Medulla oblongata (tissue), 1 donor: ENCODE data around the gene MRPL22.
"Not testable (repeated sequence)": the region's sequence is repeated elsewhere in the genome, so short reads cannot be mapped to it uniquely, and the experiment has no call there.

Source experiments
- DNase-seq: peaks from one replicate; pipeline ENCODE4 v3.0.0-alpha.2; 2015; ENCODE audit errors: extremely low spot score

Gene MRPL22

DNA sequence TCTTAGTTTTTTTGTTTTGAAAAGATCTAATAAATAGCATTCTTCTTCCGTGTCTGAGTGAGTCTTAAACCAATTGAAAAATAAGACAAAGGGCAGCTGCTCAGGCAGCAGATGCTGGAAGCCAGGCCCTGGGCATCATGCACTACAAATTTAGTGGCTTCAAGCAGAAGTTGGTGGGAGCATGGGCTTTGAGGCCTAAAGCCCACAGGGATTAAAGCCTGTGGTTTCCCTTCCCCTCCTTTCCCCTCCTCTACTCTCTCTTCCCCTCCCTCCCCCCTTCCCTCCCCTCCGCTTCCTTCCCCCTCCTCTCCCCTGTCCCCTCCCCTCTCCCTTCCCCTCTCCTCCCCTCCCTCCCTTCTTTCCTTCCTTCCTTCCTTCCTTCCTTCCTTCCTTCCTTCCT lies 52.6 kb downstream of the MRPL22 start:
- no peak for DNase-seq

DNA sequence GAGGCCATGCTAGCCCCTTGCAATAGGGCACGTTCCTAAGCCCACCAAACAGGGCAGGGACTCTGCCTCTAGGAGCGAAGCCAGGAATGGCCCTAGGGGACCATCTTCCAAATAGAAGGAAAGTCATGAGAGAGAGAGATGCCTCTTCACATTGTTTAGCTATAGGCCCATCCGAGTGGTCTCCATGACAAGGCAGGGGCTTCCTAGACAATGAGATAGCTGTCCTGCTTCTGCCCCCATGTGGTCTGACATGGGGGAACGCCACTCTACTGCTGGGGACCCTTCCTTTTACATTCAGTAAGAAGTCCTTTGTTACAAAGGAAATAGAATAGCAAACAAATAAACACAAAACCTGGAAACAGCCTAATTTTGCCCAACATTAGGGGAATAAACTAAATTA lies 54.8 kb downstream of the MRPL22 start:
- no peak for DNase-seq

DNA sequence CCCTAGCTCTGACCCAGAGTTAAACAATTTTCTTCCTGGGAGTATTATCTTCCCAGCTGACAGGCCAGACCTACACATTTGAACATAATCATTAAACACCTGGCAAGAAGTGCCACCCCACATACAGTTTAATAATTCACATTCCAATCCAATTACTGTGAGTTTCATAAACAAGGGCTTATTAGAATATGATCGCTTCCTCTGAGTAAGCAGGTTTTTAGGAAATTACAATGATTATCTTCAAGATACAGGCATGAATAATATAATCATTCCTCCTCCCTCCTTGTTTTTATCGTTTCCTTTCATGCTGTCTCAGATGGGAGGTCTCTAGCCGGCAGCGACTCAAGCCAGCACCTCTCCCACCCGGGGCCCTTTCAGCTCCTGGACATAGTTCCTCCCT lies 56.9 kb downstream of the MRPL22 start:
- DNase-seq: no peak

DNA sequence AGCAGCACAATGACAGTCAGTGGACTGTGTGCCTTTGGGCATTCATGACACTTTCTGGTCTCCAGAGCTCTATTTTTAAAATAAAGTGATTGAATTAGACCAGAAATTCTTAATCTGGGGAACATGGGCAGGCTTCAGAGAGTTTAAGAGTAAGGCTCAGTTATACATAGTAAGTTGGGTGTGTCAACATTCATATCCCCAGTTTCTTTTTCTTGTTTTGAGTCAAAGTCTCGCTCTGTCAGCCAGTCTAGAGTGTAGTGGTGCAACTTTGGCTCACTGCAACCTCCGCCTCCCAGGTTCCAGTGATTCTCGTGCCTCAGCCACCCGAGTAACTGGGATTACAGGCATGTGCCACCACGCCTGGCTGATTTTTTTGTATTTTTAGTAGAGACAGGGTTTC lies 59.0 kb downstream of the MRPL22 start:
- no peak for DNase-seq

DNA sequence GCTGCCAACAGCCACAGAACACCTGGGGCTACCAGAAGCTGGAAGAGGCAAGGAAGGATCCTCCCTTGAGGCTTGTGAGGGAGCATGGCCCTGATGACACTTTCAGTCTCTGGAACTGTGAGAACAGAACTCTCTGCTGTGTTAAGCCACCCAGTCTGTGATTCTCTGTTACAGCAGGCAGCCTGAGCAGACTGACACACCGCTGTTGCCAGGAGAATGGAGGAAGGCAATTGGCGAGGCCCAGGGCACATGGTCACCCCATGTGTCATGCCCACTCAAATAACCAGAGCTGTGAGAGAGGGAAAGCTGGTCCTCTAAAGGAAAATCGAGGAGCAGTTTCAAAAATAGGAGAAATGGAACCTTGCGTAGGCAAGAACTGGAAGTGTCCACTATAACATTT lies 60.6 kb downstream of the MRPL22 start:
- no peak for DNase-seq

DNA sequence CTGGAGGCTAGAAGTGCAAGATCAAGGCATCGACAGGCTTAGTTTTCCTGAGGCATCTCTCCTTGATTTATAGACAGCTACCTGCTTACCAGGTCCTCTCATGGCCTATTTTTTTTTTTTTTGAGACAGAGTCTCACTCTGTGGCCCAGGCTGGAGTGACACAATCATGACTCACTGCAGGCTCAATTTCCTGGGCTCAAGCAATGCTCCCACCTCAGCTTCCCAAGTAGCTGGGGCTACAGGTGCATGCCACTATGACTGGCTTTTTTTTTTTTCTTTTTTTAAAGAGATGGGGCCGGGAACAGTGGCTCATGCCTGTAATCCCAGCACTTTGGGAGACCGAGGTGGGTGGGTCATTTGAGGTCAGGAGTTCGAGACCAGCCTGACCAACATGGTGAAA lies 61.8 kb downstream of the MRPL22 start:
- not testable (repeated sequence) for DNase-seq

DNA sequence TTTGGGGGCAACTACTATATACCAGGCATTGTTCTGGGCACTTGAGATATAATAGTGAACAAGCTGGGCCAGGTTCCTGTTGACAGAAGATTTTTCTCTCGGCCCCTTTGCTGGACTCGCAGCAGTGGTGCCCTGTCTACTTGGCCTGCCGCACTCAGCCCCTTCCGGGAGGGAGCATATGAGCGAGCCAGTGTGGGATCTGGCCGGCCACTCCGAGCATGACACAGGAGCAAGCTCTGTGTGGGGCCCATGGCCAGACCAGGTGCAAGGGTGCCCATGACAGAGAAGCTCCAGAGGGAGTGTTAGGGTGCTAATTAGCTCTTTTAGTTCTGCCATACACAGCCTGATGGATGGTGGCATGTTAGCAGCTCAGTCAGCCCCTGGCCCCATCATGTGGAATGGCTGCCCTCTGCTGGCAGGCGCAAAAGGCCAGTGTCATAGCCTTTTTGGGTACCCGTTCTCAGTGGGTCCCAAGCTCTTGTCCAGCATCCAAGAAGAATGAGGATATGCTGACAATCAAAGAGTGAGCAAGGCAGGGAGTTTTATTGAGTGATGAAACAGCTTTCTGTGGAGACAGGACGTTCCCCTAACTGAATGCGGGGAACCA lies 63.4 kb downstream of the MRPL22 start:
- peak; percentile 21 for DNase-seq

DNA sequence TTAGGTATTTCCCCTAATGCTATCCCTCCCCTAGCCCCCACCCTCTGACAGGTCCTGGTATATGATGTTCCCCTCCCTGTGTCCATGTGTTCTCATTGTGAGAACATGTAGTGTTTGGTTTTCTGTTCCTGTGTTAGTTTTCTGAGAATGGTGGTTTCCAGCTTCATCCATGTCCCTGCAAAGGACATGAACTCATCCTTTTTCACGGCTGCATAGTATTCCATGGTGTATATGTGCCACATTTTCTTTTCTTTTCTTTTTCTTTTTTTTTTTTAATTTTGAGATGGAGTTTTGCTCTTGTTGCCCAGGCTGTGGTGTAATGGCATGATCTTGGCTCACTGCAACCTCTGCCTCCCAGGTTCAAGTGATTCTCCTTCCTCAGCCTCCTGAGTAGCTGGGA lies 65.4 kb downstream of the MRPL22 start:
- DNase-seq: not testable (repeated sequence)

DNA sequence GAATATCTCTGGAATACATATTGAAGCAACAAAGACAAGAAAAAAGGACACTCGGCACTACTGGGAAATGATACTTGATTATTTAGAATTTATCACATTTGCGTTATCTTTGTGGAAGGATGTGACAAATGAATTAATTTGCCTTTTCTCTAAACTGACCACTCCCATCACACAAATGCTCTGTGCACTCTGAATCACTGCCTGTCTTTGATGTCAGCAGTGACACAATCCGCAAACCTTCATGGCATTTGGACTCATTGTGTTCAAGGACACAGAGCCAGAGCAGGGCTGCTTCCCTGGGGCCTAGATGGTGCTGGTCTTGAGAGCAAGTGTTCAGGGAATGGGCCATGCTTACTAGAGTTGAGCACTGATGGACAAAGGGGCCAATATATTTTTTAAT lies 67.8 kb downstream of the MRPL22 start:
- DNase-seq: no peak

DNA sequence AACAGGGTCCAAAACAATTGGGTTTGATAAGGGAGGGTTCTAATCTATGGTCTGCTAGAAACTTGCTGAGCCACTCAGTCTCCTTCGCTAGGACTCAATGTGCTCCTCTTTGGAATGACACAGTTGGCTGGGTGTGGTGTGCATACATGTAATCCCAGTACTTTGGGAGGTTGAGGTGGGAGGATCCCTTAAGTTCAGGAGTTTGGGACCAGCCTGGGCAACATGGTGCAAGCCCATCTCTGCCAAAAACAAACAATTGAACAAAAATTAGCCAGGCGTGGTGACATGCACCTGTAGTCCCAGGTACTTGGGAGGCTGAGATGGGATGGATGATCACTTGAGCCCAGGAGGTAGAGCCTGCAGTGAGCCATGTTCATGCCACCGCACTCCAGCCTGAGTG lies 70.0 kb downstream of the MRPL22 start:
- DNase-seq: no peak

DNA sequence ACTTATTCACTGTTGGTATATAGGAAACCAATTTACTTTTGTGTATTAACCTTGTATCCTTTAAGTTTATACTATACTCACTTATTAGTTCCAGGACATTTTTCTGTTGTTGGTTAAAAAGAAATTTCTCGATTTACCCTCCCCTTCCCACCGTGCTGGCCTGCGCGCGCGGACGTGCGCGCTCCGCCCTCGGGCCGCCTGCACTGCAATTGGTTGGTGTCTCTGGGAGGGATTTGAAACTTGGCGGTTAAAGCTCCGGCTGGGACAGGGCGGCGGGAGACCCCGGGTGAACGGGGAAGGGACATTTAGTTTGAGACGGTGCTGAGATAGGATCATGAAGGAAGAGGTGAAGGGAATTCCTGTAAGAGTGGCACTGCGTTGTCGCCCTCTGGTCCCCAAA lies 72.7 kb downstream of the MRPL22 start, which contains the start of gene KIF4B:
Gene KIF4B (plus strand): TSS at position 230 of the 400 bp plus-strand sequence. CDS start 105 bp downstream, at position 335.
- no peak for DNase-seq

DNA sequence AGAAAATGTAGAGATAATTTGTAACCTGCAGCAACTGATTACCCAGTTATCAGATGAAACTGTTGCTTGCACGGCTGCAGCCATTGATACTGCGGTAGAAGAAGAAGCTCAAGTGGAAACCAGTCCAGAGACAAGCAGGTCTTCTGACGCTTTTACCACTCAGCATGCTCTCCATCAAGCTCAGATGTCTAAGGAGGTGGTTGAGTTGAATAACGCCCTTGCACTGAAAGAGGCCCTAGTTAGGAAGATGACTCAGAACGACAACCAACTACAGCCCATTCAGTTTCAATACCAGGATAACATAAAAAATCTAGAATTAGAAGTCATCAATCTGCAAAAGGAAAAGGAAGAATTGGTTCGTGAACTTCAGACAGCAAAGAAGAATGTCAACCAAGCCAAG lies 74.4 kb downstream of the MRPL22 start:
- no peak for DNase-seq

DNA sequence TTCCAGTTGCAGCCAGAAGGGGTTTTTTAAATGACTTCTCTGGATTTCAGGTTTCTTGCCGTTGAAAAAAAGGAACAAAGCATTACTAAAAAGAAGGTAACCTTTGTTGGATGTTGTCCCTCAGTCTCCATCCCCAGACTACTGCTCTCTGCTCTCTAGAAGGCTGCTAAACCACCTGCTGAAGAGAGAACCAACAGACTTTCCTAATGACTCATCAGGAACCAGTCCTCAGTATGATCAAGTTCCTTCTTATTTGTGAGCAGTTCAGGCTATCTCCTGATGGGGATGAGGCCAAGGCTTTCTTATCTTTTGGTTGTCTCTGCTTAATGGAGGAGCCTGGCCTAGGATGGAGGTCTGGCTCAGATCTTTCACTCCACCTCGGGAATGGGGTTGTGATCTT lies 76.7 kb downstream of the MRPL22 start:
- DNase-seq: no peak
